ENCODE measurements around the gene MAMDC4. TPM values are rescaled to one million over a fixed set of nuclear protein-coding genes. Genes with fewer than 3 reads are reported as not detected.
"Not testable (repeated sequence)": the region's sequence is repeated elsewhere in the genome, so short reads cannot be mapped to it uniquely, and the experiment has no call there.

The MAMDC4 gene
- total RNA-seq, 1 donor: 1.1 TPM

GRCh38 chr9:136824496-136825225 is 27.5 kb upstream of the MAMDC4 start:
- no peak for DNase-seq (ENCODE audit: low read depth in 2 of 3, low spot score in 2 of 3)

- no peak for DNase-seq (ENCODE audit: low read depth in 2 of 3, low spot score in 2 of 3)
These were observed 26.6 kb upstream of the MAMDC4 start for GRCh38 chr9:136825295-136826187.

- DNase-seq (ENCODE audit: low read depth in 2 of 3, low spot score in 2 of 3): no peak
These were observed 26.0 kb upstream of the MAMDC4 start for GRCh38 chr9:136826188-136826541.

- no peak for DNase-seq (ENCODE audit: low read depth in 2 of 3, low spot score in 2 of 3)
These were observed 25.2 kb upstream of the MAMDC4 start for GRCh38 chr9:136826703-136827582.

- no peak for DNase-seq (ENCODE audit: low read depth in 2 of 3, low spot score in 2 of 3)
These were observed 24.2 kb upstream of the MAMDC4 start for GRCh38 chr9:136827794-136828473.

GRCh38 chr9:136828474-136829140 is 23.5 kb upstream of the MAMDC4 start:
- no peak for DNase-seq (ENCODE audit: low read depth in 2 of 3, low spot score in 2 of 3)

- no peak for DNase-seq (ENCODE audit: low read depth in 2 of 3, low spot score in 2 of 3)
These were observed 22.7 kb upstream of the MAMDC4 start for GRCh38 chr9:136829412-136829811.

GRCh38 chr9:136829981-136830885 is 21.9 kb upstream of the MAMDC4 start:
- DNase-seq (ENCODE audit: low read depth in 2 of 3, low spot score in 2 of 3): no peak

- no peak for DNase-seq (ENCODE audit: low read depth in 2 of 3, low spot score in 2 of 3)
These were observed 21.0 kb upstream of the MAMDC4 start for GRCh38 chr9:136831002-136831719.

GRCh38 chr9:136831720-136832104 is 20.4 kb upstream of the MAMDC4 start:
- no peak for DNase-seq (ENCODE audit: low read depth in 2 of 3, low spot score in 2 of 3)

GRCh38 chr9:136832581-136832980 is 19.6 kb upstream of the MAMDC4 start:
- no peak for DNase-seq (ENCODE audit: low read depth in 2 of 3, low spot score in 2 of 3)

GRCh38 chr9:136833381-136834048 is 18.6 kb upstream of the MAMDC4 start:
- DNase-seq (ENCODE audit: low read depth in 2 of 3, low spot score in 2 of 3): not testable (repeated sequence)

GRCh38 chr9:136835162-136835931 is 16.8 kb upstream of the MAMDC4 start:
- no peak for DNase-seq (ENCODE audit: low read depth in 2 of 3, low spot score in 2 of 3)

GRCh38 chr9:136835932-136836904 is 15.9 kb upstream of the MAMDC4 start:
- DNase-seq (ENCODE audit: low read depth in 2 of 3, low spot score in 2 of 3): no peak

- no peak for DNase-seq (ENCODE audit: low read depth in 2 of 3, low spot score in 2 of 3)
These were observed 14.8 kb upstream of the MAMDC4 start for GRCh38 chr9:136837146-136837855.

Measured in hematopoietic multipotent progenitor cell (in vitro differentiated cells).